ENCODE data around the gene SOST. TPM values are rescaled to one million over a fixed set of nuclear protein-coding genes. Genes with fewer than 3 reads are reported as not detected.

Gene SOST
- total RNA-seq, 1 experiment from 2014 or later: not detected

DNA sequence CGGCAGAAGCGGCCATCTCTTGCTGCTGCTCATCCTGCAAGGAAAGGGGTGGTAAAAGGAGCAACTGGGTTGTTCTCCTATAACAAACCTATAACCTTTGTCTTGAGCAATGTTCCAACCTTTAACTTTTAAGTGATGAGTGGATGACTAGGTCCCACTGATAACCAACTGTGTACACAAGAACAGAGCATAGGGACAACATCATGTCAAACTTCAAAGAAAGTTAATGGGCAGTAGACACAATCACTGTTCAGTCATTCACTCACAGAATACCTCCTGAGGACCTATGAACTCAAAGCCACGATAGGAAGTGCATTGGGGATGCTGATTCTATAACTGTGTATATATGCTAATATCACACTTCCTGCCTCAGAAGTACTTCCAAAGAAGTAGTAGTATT is 43.3 kb upstream of the SOST start:
- Histone ChIP-seq H3K4me1 (ENCODE audit: insufficient read depth, low read length) (peaks cover 13% of the 10 kb centered on the region; the same call in 1 of the 2 replicates), H2AK5ac (ENCODE audit: insufficient read length, low read length) (no peak overlapping the region), H3K9me3 (ENCODE audit: control insufficient read depth, low read depth, low read length) (no peaks in the 10 kb centered on the region), H3K27me3 (ENCODE audit: insufficient read depth, low read length) (no peaks in the 10 kb centered on the region), H2BK5ac (ENCODE audit: insufficient read length, low read length) (no peak overlapping the region), H3K23ac (ENCODE audit: insufficient read length, low read depth, low read length) (no peak overlapping the region), H3K23me2 (ENCODE audit: insufficient read length, low read depth, low read length, poor library complexity, severe bottlenecking) (no peaks in the 10 kb centered on the region), H3K79me1 (ENCODE audit: insufficient read depth, low read depth, low read length, poor library complexity, severe bottlenecking) (no peaks in the 10 kb centered on the region), H4K91ac (ENCODE audit: insufficient read length, low read depth, low read length) (no peak overlapping the region), H4K5ac (ENCODE audit: insufficient read length, low read depth, low read length) (no peak overlapping the region), H3T11ph (ENCODE audit: low read length) (no peak overlapping the region), H3K4ac (ENCODE audit: low read depth, low read length) (no peak overlapping the region), H3K56ac (ENCODE audit: insufficient read length, low read depth, low read length) (no peak overlapping the region), H3K9ac (ENCODE audit: extremely low read depth, insufficient read length, low read length) (no peak overlapping the region), H3K79me2 (ENCODE audit: insufficient read depth, low read length) (no peaks in the 10 kb centered on the region), H4K20me1 (ENCODE audit: control insufficient read depth, insufficient read depth, insufficient read length) (no peaks in the 10 kb centered on the region), H2BK15ac (ENCODE audit: low read depth, low read length) (no peak overlapping the region), H3K4me2 (ENCODE audit: insufficient read depth, insufficient read length, low read length) (no peak overlapping the region), H4K8ac (replicated peaks; ENCODE audit: insufficient read length, low read depth, low read length) (no peak overlapping the region), H3K14ac (ENCODE audit: insufficient read depth, low read length) (no peak overlapping the region), H2AFZ (ENCODE audit: low read length) (no peak overlapping the region), H2BK12ac (ENCODE audit: insufficient read length, low read depth, low read length) (no peak overlapping the region), H2BK20ac (ENCODE audit: low read depth, low read length, poor library complexity, severe bottlenecking) (no peak overlapping the region), H3K18ac (ENCODE audit: insufficient read length, low read depth, low read length) (no peak overlapping the region), H2BK120ac (ENCODE audit: low read depth, low read length, poor library complexity, severe bottlenecking) (no peak overlapping the region), H3K27ac (ENCODE audit: insufficient read length, low read depth, low read length) (no peak overlapping the region)
- peaks cover 7% of the 10 kb centered on the region for H3K27me3 Mint-ChIP-seq (ENCODE audit: low read depth)
- no peak for DNase-seq
- TF ChIP-seq, protein P1, sequence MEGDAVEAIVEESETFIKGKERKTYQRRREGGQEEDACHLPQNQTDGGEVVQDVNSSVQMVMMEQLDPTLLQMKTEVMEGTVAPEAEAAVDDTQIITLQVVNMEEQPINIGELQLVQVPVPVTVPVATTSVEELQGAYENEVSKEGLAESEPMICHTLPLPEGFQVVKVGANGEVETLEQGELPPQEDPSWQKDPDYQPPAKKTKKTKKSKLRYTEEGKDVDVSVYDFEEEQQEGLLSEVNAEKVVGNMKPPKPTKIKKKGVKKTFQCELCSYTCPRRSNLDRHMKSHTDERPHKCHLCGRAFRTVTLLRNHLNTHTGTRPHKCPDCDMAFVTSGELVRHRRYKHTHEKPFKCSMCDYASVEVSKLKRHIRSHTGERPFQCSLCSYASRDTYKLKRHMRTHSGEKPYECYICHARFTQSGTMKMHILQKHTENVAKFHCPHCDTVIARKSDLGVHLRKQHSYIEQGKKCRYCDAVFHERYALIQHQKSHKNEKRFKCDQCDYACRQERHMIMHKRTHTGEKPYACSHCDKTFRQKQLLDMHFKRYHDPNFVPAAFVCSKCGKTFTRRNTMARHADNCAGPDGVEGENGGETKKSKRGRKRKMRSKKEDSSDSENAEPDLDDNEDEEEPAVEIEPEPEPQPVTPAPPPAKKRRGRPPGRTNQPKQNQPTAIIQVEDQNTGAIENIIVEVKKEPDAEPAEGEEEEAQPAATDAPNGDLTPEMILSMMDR (conservative IDR thresholded peaks at IDR 0.05): no peak
- peaks cover 2 to 4% (median 4%) of the 10 kb centered on the region in 3 experiments; a peak in 5 of 7 replicates for H3K36me3 Mint-ChIP-seq (ENCODE audit: insufficient read depth in 1 of 3, low read depth in 3 of 3)
- H3K4me3 Mint-ChIP-seq: no peak overlapping the region
- H3K4me1 Mint-ChIP-seq: peaks cover 33% of the 10 kb centered on the region in 2 experiments
- peaks cover 17 to 19% of the 10 kb centered on the region in 2 experiments; a peak in 4 of 5 replicates for H3K9me3 Mint-ChIP-seq
- no peak overlapping the region for H3K27ac Mint-ChIP-seq
- no CpG with 5 or more reads among the region's 3 CpGs for WGBS (ENCODE audit: extremely low coverage, insufficient read length, low lambda C conversion rate)

Data from H9 (cell line).